T-helper 2 cell (primary cell): ENCODE measurements around the gene VAPB.
A peak's percentile ranks its signal among the peaks of the same experiment; 100 is the strongest.
"Not testable (repeated sequence)": the region's sequence is repeated elsewhere in the genome, so short reads cannot be mapped to it uniquely, and the experiment has no call there.

ENCODE experiments used
- DNase-seq, 5 experiments: peaks; one replicate each; pipeline versions ENCODE4 v3.0.0 to v3.0.0-alpha.2; 2012 to 2022
- total RNA-seq, 2 donors: gene quantifications; one replicate each; lab custom pipeline; 2026; lab: John Stamatoyannopoulos, UW

The VAPB gene, protein sequence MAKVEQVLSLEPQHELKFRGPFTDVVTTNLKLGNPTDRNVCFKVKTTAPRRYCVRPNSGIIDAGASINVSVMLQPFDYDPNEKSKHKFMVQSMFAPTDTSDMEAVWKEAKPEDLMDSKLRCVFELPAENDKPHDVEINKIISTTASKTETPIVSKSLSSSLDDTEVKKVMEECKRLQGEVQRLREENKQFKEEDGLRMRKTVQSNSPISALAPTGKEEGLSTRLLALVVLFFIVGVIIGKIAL
- 19.0 to 26.5 reads per million in 2 donors for total RNA-seq

DNA sequence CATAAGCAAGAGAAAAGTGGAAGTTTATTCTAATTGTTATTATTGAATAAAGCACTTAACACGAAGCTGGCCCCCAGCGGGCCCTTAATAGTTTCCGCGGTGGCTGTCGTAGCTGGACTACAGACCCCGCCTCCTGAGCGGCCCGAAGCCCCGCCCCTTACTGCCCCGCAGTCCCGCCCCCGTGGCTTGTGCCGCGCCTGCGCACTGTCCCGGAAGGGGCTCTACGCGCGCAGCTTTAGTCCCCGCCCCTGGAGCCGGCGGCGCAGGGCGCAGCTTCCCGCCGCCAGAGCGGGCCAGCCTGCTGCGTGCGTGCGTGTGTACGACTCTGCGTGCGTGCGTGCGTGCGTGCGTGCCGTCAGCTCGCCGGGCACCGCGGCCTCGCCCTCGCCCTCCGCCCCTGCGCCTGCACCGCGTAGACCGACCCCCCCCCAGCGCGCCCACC is at the start of gene VAPB:
Gene VAPB, plus strand, starts transcription at position 348 of the 442 bp plus-strand sequence. CDS start 231 bp downstream, outside the sequence.
- DNase-seq: peak; percentile 90 to 98 (median 95)

DNA sequence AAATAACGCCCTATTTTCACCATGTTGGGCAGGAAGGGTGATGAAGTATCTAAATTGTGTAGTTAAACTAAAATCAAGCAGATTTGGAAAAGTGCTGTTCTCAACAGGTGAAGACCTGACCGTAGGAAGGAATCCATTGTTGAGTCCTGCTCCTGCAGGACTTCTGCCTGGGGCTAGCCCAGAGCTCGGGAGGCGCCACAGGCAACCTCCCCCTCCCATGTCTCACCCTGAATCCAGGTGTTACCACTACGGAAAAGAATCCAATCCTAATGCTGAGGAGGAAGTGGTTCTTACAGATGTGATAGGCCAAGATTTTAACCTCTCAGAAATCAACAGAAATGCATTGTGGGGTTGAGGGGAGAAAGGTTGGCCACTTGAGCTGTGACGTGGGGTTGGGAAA is 49.3 kb upstream of the VAPB start:
- no peak for DNase-seq

DNA sequence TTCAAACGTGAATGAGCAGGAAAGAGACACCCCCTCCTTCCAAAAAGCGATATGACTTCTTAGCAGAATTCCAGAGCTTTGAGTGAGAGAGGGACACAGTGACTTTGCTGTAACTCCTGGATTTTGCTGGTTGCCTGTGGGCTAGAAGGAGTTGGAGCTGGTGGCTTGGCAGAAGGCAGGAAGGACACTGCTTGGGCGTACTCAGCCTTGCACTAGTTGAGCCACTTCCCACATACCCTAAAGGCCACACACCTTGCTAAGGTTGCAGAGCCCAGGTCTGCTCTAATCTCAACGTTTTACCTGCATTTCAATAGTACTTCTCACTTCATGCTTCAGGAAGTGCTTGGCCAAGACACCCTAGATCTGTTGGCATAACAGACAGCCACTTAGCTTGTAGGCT is 48.9 kb upstream of the VAPB start:
- DNase-seq: no peak

DNA sequence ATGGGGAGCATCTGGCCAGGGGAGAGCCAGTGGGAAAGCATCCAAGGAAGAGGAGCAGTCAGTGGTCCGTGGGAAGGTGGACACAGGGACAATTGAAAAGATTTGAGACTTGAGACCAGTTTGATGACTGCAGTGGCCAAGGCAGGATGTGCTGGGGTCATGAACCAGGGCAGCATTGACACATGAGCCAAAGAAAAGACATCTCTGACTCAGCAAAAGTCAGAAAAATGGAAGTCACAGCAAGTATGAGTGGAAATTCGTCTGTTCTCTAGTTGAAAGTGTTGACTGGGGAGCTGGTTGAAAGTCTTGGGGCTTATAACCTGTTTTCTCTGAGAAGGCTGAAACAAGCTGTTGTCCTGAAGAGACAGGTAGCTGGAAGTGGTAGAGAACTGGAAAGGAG is 48.2 kb upstream of the VAPB start:
- no peak for DNase-seq

DNA sequence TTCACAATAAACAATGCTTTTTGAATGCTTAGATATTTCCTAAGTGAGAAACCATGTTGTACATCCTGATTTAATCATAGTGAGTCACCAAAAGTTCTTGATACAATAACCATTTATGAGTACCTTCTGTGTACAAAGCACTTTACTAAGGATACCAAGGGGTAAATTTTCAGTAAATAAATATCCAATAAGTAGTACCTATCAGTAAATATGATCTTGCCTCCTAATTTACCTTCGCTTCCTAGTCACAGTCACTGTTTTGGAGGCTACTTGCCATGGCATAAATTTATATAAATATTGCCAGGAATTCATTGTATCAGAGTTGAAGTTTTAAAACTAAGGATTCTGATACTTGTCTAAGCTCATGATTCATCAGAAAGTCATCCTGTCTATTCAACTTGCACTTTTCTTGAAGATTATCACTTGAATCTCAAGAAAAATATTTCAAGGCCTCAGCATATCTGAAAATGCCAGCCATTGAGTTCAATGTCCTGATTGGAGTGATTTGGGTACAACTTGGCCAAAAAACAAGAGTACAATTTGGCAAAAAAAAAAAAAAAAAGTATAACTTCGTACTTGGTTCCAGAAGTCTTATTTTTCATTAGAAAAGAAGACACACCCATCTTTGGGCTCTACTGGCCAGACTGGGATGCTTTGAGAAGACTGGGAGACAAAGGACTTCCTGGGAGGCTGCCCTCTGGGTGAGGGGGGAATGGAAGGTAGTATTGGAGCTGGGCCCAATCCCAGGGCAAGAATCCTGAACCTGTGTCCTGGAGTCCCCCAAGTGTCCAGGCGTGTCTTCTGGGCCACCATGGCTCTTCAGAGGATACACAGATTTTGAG is 46.7 kb upstream of the VAPB start:
- DNase-seq: no peak

DNA sequence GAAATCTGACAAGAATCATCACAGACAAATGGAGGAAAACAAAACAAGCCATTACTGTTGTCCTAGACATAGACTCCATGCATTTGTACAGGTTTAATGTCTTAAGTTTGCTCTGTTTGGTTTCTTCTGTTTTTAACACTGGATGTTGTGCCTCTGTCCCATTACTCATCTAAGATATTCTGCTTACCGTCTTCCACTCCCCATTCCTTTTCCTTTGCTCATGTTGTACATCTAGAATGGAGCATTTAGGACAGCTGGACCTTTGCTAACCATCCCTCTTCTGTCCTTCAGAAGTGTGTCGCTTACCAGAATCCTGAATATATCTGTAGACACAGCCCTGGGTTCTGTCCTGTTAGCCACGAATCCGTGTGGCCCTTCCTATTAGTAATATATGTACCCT is 44.3 kb upstream of the VAPB start:
- no peak for DNase-seq

DNA sequence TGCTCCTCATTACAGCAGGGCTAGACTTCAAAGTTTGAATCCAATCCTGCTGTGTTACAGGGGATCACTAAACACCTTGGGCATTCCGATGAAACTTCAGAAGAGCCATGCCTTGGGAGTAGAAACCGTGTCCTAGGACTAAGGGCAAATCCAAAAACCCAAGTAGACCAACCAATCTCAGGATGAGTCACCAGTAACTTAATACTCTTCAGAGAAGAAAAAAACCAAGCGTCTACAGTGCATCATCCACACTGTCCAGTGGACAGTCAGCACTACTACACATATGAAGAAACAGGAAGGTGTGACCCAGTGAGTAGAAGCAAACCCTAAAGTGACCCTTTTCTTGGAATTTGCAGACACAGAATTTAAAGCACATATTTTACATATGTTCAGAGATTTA is 39.5 kb upstream of the VAPB start:
- DNase-seq: no peak

DNA sequence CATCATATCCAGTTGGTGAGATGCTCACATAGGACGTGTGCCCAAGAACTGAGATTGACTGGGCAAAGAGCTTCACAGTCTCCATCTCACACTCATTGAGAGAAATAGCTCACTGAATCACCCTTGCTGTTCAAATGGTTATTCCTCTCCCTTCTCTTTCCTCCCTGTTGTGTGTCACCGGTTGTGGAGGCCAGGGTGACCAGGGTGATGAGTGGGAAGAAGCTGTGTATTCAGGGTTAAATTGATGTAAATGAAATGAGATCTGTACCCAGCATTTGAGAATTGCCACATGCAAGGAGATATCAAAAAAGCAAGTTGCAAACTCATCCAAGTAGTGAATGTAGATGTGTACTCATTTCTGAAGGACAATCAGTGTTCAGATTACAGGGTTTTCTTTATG is 36.6 kb upstream of the VAPB start:
- peak in 1 of 5 experiments; percentile 38 for DNase-seq

DNA sequence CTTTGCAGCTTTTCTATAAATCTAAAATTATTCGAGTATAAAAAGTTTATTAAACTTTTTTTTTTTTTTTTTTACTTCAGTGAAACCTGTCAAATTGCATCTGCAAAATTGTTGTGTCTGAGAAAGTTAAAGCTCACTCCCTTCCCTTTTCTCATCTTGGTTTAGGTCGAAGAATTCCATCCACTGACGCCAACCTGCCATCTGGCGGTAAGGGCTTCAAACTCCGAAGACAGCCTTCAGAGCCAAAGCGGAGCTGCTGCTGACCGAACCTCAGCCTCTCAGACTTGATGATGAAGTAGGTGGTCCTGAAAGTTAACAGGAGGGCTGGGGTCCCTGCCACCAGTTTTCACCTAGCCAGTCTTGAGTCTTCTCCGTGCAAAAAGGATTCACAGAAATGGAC is 29.6 kb upstream of the VAPB start:
- DNase-seq: no peak

DNA sequence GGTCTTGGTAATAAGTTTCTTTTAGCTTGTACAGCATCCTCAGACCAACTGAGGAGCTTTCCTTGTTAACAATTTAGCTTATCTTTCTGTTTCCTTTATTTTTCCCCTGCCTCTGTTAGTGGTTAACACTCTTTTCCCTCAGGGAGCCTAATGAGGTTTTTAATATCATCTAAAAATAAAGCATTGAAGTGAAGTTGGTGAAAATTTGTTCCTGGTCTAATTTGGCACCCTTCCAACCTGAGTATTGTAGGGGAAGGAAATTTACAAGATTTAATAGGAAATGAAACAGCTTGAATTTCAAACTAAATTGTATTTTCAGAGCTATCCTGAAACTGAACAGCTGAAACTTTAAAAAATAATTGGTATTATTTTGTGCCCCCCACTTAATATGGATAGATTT is 28.1 kb upstream of the VAPB start:
- DNase-seq: no peak

DNA sequence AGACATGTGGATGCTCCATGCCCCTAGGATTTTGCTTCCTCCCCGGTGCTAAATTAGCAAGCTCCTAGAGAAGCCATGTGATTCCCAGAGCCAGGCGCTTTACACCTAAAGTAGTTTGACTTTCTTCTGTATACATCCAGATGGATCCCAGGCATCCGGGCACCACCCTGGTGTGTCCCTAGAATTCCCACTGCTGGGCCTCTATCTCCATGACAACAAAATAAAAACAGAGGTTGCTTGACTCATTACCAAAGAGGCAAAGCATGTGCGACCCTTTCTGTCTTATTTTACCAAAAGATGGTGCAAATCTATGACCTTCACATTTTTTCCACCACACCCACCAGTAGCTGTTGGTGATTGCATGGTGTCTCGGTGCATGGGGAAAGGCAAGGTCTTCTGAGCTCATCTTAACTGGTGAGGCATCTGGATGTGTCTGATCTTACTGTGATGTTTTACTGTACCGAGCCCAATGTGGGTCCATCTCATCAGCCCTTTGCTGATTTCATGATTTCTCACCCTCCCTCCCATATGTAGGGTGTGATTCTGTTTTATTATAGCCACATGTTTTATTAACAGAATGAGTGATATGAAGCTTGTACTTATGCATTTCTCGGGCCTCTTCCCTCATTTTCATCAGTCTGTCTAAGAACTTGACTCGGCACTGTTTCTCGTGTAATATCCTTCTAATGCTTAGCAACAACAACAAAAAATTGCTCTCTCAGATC is 27.4 kb upstream of the VAPB start:
- no peak for DNase-seq

DNA sequence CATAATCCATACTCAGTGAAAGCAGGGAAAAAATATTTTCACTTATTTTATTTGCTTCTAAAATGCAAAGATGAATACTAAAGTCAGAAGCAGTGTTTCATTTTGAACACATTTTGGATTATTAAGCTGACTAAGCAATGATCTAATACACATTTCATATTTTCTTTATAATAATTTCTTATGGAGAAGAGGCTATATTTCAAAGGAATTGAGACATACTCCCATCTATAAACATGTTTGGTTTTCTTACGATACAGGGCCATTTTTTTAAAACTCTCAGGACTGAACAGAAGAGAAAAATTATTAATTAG is 26.9 kb upstream of the VAPB start:
- DNase-seq: no peak

DNA sequence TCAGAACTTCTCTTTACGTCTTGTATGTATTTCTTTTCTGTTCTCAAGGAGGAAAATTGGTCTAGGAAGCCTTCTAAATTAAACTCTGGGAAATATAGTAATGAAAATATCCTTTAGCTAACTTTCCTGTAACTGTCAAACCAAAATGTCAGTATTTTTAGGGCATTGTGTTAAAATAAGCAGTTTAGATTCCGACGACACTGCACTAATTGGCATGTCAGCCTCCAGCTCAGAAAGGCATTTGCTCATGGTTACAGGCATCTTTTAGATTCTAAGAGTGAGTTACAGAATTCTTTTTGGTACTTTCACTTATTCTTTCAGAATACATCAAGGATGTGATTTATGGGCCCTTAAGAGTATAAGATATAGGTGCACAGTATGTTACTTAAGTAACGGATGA is 26.1 kb upstream of the VAPB start:
- DNase-seq: no peak

DNA sequence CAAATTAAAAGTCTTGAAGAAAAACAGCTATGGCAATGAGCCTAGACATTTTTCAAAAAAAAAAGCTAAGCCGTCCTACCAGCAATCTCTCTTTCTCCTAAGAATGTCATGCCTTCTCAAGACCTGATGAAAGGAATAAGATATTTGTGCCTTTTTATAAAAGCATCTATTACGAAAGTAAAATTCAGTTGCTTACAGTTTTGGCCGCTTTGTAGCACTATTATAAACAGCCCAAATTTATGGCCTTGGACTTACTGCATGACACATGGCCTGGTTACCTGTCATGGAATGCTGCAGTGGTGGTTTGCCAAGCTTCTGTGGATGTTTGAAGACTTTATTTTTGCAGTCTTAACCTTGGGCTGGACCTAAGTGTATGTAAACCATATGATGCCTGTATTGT is 22.2 kb upstream of the VAPB start:
- no peak for DNase-seq

DNA sequence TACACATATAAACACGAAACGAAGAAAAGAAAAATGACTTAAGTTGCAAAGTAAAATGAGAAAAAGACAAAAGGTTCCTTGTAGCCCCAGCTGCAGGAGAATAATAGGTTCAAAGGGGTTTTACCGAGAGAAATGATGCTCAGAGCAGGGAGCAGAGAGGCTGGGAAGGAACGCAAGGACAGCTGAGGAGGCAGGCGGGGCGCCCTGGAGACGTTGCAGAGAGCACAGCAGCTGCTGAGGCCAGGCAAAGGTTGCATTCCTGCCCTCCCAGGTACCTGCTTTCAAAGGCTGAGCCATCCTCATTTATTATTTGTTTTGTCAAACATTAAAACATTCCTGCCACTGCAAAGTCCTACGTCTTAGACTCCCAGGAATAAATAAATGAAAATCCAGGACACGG is 16.2 kb upstream of the VAPB start:
- DNase-seq: no peak

DNA sequence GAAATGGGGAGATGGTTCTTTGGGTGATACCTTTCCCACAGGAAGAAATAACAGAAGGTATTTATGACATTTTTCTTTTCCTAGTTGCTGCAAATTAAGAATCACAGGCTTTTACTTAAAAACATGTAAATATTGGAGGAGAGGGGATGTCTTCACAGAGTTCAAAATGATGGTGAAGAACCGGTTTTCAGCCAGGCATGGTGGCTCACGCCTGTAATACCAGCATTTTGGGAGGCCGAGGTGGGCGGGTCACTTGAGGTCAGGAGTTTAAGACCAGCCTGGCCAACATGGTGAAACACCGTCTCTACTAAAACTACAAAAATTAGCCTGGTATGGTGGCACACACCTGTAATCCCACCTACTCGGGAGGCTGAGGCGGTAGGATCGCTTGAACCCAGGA is 15.7 kb upstream of the VAPB start:
- DNase-seq: not testable (repeated sequence)

DNA sequence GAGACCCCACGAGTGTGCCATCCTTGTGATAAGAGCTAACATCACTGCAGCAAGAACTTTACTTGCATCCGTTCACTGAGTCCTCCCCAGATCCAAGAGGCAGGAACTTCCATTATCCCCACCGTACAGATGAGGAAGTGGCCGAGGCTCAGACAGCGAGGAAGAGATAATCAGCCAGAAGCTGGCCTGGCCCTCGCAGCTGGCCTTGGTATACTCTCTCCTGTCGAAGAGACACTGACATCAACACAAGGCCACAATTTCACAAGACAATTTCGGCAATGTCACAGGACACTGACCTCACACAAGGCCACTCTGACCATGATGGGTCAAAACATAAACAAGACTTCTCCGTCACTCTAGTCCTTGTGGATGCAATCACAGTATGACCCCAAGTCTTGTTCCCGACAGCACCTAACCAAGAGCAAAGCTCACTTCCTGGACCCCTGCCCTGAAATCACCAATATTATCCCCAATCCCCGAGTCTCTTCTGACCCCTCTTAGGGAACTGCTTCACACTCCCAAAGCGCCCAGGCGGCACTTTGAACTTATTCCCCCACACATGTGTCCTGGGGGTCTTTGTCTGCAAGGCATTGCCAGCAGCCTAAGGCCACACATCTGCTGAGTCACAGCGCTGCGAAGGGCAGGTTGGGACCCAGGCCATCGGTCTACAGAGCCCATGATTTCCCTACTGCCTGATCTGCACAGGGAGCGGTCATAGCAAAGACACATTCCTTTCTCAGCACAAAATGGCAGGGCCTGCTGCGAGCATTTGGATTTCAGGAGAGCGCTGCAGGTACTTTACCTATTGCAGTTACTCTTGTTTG is 14.8 kb upstream of the VAPB start:
- DNase-seq: no peak

DNA sequence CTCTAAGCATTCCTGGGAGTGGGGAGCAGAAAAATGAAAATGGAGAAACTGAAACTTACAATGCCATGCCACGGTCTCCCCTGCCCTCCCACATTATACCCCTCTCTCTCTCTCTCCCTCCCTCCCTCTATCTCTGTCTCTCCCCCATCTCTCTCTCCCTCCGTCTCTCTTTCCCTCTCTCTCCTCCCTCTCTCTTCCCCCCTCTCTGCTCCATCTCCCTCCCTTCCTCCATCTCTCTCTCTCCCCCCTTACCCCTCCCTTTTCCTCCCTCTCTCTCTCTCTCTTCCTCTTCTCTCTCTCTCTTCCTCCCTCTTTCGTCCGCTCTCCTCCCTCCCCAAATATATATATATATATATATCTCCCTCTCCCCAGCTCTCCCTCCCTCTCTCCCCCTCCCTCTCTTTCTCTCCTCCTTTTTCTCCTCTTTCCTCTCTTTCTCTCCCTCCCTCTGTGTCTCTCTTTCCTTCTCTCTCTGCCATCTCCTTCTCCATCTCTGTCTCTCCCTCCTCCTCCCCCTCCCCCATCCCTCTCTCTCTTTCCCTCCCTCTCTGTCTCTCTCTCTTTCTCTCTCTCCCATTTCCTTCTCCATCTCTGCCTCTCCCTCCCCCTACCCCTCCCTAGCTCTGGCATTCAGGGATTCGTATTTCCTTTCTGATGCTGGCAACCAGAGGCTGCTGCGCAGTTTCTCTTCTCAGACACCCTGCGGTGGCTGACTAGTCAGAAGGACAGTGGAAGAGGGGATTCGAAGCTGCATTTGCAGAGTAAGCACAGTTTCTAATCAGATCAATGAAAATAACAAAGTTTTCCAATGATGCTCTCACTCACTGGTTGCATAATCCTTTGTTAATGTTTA is 13.9 kb upstream of the VAPB start:
- DNase-seq: no peak

DNA sequence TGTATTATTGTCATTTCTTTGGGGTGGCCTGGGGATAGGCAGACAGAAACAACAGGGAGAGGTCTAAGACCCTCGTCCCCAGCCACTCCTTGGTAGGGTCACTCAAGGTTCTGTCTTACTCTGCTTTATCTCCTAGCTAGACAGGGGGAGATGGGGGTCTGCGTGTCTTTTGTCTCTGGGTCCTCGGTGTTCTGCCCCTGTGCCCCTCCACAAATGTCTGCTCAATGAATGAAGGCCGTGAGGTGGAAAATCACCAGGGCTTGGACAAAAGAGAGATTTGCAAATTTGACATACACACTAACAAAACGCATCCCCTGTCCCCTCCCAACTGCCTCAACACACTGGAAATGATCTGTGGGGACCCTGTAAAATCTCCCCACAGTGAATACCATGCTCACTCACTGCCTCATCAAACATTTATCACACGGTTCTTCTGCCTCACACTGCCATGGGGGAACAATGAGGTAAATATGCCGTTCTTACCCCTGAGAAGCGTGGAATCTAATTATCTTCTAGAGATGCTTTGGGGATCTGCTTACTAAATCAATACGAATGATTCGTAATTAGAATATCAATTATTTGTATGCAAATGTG is 13.2 kb upstream of the VAPB start:
- no peak for DNase-seq

DNA sequence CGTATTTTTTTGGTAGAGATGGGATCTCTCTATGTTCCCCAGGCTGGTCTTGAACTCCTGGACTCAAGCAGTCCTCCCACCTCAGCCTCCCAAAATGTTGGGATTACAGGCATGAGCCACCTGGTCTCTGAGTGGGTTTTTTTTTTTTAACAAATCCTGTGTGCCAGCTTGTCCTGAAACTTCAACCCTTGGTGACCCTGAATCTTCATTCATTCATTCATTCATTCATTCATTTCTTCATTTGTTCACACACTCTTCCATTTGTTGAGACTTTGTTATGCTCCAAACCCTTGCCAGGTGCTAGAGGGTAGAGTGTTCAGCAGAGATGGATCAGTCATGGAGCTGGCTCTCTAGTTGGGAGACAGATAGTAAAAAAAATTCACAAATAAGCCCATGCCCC is 12.0 kb upstream of the VAPB start:
- DNase-seq: no peak

DNA sequence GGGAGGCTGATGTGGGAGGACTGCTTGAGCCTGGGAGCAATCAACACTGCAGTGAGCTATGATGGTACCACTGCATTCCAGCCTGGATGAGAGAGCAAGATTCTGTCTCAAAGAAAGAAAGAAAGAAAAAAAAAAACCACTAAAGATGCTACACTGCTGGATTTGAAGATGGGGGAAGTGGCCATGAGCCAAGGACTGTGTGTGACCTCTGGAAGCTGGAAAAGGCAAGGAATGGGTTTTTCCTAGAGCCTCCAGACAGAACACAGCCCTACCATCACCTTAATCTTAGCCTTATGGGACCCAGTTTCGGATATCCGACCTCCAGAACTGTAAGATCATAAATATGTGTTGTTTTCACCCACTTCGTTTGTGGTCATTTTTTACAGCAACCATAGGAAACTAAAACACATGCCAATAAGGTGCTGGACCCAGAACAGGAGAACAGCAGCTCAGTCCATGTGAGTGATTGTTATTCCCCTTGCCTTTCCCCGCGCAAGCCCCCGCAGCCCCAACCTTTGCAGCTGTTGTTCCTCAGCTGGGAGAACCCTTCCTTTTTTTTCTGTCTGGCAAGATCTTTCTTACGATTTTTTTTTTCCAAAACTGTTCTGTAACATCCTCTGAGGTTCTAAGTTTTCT is 11.1 kb upstream of the VAPB start:
- no peak for DNase-seq
